GM23248 (cell line): Measurements from ENCODE around the gene HBM.

Experiments
- EZH2 ChIP-seq: fragments of 200-600 bp; sonication (generic); IDR thresholded peaks from 2 replicates; pipeline ENCODE4 v1.6.1; 2018; ENCODE audit warnings: antibody characterized with exemption, mild to moderate bottlenecking; ENCODE audit not compliant: insufficient read depth, poor library complexity, severe bottlenecking
- EZH2phosphoT487 ChIP-seq: fragments of 200-600 bp; sonication (generic); IDR thresholded peaks from 2 replicates; pipeline ENCODE4 v1.6.1; 2018; ENCODE audit warnings: antibody characterized with exemption, moderate library complexity, mild to moderate bottlenecking, low read depth; ENCODE audit not compliant: insufficient read depth

GRCh38 chr16:179211-180092, 13.7 kb downstream of the HBM start:
- TF ChIP-seq EZH2 (no peak), EZH2phosphoT487 (no peak)
